Activated CD8-positive, alpha-beta T cell treated with anti-CD3 and anti-CD28 coated beads for 36 hours (primary cell): ENCODE measurements around the gene KIRREL1. TPM values are rescaled to one million over a fixed set of nuclear protein-coding genes. Genes with fewer than 3 reads are reported as not detected.

ENCODE experiments used
- ATAC-seq: fragments of 200-7000 bp; cut with Tn5 transposase; one replicate; pipeline ENCODE4 v1.10.0; 2021; ENCODE audit warnings: mild to moderate bottlenecking, moderate library complexity
- CTCF ChIA-PET: fragments of 350-600 bp; sonication (Branson Sonifier 250); formaldehyde crosslinking; loops from one replicate; lab custom pipeline; 2021; ENCODE audit warnings: antibody characterized with exemption; lab: Charles Lee
- POLR2A ChIA-PET: fragments of 350-600 bp; sonication (Branson Sonifier 250); formaldehyde crosslinking; loops from one replicate; lab custom pipeline; 2021; ENCODE audit warnings: antibody characterized with exemption; lab: Charles Lee
- DNase-seq: peaks from one replicate; pipeline ENCODE4 v3.0.0-alpha.2; 2020
- H3K27ac Mint-ChIP-seq: one replicate; pipeline ENCODE4 v1.8.0; 2021; ENCODE audit warnings: mild to moderate bottlenecking, mixed read lengths
- H3K27me3 Mint-ChIP-seq: one replicate; pipeline ENCODE4 v1.8.0; 2021; ENCODE audit warnings: mixed read lengths
- H3K36me3 Mint-ChIP-seq: one replicate; pipeline ENCODE4 v1.8.0; 2021; ENCODE audit warnings: low read depth, mixed read lengths
- H3K4me1 Mint-ChIP-seq: one replicate; pipeline ENCODE4 v1.8.0; 2021; ENCODE audit warnings: low read depth, mixed read lengths
- H3K4me3 Mint-ChIP-seq: one replicate; pipeline ENCODE4 v1.8.0; 2021; ENCODE audit warnings: mild to moderate bottlenecking, moderate library complexity, mixed read lengths
- H3K9me3 Mint-ChIP-seq: one replicate; pipeline ENCODE4 v1.8.0; 2021; ENCODE audit warnings: mixed read lengths
- intact Hi-C: fragments of 100-400 bp; cut with micrococcal nuclease; formaldehyde crosslinking; loops from one replicate; pipeline ENCODE4 v1.10.0; 2022
- total RNA-seq, 2 experiments: library from RNA; stranded (reverse); gene quantifications; one replicate each; pipeline ENCODE4 v1.2.3, GENCODE V29; 2021
- TF ChIP-seq, protein P1 (sequence below): fragments of 200-600 bp; IDR thresholded peaks from one replicate; pipeline ENCODE4 v1.8.0; 2022; ENCODE audit warnings: antibody characterized with exemption, mild to moderate bottlenecking

KIRREL1 gene
- total RNA-seq, 2 experiments from 2014 or later = 0.11 to 0.16 TPM

DNA sequence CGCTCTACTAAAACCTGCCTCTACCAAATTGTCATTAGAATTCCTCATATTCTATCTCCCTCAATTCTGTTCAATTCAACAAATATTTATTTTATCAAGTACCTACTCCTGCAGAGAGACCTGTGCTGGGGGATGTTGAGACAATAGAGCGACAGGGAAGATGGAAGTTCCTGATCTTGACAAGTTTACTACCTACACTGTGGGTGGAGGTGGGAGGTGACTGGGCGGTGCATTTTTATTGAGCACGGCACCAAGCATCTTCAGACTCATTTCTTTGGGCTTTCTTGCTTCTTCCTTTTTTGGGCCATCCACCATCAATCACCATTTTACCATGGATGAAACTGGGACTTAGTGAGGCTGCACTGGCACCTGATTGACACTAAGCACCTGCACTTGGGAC lies 61.3 kb downstream of the KIRREL1 start:
- H3K27me3 Mint-ChIP-seq = peaks cover 3% of the 10 kb centered on the region
- intact Hi-C loops = no loop called here
- no peaks in the 10 kb centered on the region for H3K9me3 Mint-ChIP-seq
- ChIA-PET POLR2A (interaction anchor here (1.1 kb wide), 1 partner anchor 18 kb away, joined by 3 read pairs; no protein-coding TSS in a partner anchor), CTCF (no interaction called here)
- H3K36me3 Mint-ChIP-seq = no peaks in the 10 kb centered on the region
- DNase-seq (no peak), ATAC-seq (no peak)
- no peak overlapping the region for H3K27ac Mint-ChIP-seq
- no peaks in the 10 kb centered on the region for H3K4me1 Mint-ChIP-seq
- no peak overlapping the region for H3K4me3 Mint-ChIP-seq
- TF ChIP-seq, protein P1, sequence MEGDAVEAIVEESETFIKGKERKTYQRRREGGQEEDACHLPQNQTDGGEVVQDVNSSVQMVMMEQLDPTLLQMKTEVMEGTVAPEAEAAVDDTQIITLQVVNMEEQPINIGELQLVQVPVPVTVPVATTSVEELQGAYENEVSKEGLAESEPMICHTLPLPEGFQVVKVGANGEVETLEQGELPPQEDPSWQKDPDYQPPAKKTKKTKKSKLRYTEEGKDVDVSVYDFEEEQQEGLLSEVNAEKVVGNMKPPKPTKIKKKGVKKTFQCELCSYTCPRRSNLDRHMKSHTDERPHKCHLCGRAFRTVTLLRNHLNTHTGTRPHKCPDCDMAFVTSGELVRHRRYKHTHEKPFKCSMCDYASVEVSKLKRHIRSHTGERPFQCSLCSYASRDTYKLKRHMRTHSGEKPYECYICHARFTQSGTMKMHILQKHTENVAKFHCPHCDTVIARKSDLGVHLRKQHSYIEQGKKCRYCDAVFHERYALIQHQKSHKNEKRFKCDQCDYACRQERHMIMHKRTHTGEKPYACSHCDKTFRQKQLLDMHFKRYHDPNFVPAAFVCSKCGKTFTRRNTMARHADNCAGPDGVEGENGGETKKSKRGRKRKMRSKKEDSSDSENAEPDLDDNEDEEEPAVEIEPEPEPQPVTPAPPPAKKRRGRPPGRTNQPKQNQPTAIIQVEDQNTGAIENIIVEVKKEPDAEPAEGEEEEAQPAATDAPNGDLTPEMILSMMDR = no peak

DNA sequence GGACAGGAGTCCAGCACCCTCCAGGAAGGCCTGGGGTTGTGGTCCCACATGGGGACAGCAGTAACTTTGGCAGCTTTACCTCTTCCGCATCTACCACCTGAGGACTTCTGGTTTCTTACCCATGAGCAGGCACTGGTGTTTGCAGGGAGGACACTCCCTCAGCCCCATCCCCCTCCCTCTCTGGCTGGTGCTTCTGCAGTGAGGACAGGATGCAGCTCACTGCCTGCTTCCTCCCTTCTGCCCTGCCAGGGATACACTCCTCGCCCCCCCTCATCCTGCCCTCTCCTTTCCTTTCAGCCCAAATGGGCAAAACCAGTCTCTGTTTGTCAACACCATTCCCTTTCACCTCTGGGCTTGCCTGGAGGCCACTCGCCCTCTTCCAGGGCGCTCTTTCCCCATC lies 62.4 kb downstream of the KIRREL1 start:
- DNase-seq (no peak), ATAC-seq (no peak)
- Mint-ChIP-seq H3K4me1 (no peaks in the 10 kb centered on the region), H3K27me3 (peaks cover 6% of the 10 kb centered on the region), H3K36me3 (no peaks in the 10 kb centered on the region), H3K9me3 (no peaks in the 10 kb centered on the region), H3K4me3 (no peak overlapping the region), H3K27ac (no peak overlapping the region)
- TF ChIP-seq, protein P1 = no peak
- ChIA-PET CTCF (no interaction called here), POLR2A (no interaction called here)
- intact Hi-C loops = no loop called here

DNA sequence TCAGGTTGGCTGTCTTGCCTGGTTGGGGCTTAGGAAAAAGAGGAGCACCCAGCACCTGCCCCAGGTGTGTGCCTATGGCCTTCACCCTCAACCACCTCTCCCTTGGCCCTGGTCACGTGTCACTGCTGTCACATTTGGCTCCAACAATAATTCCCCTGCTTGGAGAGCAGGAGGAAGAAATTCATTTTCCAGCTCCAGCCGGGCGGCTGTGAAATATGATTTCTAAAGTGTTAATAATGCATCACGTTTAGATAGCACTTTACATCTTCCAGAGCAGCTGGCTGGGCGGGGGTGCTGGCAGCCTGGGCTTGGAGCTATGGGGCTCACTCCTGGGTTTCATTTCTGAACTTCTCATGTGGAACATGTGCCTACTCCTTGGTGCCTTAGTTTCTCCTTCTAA lies 63.1 kb downstream of the KIRREL1 start:
- Mint-ChIP-seq H3K27ac (no peak overlapping the region), H3K27me3 (peaks cover 7% of the 10 kb centered on the region)
- POLR2A ChIA-PET = no interaction called here

DNA sequence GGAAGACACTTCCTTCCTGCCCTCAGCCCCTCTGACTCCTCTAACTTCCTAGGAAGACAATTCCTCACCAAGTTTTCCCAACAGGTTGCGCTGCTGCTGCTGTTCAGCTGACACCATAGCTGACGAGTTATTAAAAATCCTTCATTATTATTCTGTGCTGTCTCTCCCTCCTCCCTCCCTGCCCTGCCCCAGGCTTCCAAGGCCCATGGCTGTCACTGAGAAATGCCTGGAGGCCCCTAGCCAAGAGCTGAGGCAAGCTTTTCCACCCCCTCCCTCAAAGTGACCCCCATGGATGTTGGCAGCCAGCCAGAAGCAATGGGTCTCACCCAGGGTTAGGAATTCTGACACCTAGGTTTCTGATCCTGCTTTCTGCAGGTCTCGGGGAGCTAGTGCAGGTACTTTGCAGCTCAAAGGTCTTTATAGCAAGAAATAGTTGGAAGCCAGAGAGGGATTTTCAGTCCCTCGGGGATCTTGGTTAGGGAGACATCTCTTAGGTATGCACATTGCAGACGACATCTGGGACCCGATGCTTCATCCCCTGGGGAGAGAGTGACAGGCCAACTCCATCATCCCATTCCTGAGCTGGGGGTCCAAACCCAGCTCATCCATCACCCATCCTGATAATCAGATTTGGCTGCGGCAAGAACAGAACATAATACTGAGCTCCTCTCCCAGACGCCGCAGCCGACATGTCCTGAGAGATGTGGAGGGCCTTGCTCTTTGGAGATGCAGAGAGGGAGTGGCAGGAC lies 65.0 kb downstream of the KIRREL1 start:
- TF ChIP-seq, protein P1 = no peak
- Mint-ChIP-seq H3K27me3 (peaks cover 8% of the 10 kb centered on the region), H3K4me1 (no peaks in the 10 kb centered on the region), H3K36me3 (no peaks in the 10 kb centered on the region), H3K9me3 (no peaks in the 10 kb centered on the region), H3K4me3 (no peak overlapping the region), H3K27ac (no peak overlapping the region)
- no peak for DNase-seq
- intact Hi-C loops = no loop called here
- ATAC-seq = no peak
- ChIA-PET CTCF (interaction anchor here (0.8 kb wide), 1 partner anchor 22 kb away, joined by 3 read pairs; no protein-coding TSS in a partner anchor), POLR2A (no interaction called here)

More for the DNA sequence above, 63.1 kb downstream of the KIRREL1 start:
- intact Hi-C loops = no loop called here
- DNase-seq = no peak
- CTCF ChIA-PET = no interaction called here
- H3K9me3 Mint-ChIP-seq = no peaks in the 10 kb centered on the region
- H3K4me1 Mint-ChIP-seq = no peaks in the 10 kb centered on the region
- no peak for ATAC-seq
- TF ChIP-seq, protein P1 = no peak
- H3K36me3 Mint-ChIP-seq = no peaks in the 10 kb centered on the region
- H3K4me3 Mint-ChIP-seq = no peak overlapping the region

DNA sequence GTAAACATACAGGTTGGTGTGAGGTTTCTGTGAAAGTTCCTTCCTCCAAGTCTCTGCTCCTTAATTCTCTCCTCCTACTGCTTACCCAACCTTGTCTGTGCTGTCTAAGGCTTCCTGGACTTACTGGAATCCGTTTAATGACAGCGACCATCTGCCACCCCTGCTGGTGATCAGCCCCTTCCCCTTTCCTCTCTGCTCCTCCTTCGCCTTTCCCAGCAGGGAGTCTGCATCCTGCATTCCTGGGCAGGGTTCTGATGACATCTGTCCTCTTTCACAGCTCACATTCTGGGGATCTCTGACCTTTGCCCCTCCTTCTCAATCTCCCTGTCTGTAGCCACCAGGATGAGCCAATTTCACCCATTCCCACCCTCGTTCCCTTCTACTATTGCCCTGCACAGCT lies 66.5 kb downstream of the KIRREL1 start:
- TF ChIP-seq, protein P1 = no peak
- Mint-ChIP-seq H3K27me3 (peaks cover 7% of the 10 kb centered on the region), H3K4me1 (no peaks in the 10 kb centered on the region), H3K27ac (no peak overlapping the region), H3K36me3 (no peaks in the 10 kb centered on the region), H3K4me3 (no peak overlapping the region), H3K9me3 (no peaks in the 10 kb centered on the region)
- POLR2A ChIA-PET = no interaction called here
- no peak for ATAC-seq
- CTCF ChIA-PET = no interaction called here
- intact Hi-C loops = no loop called here
- DNase-seq = no peak
